ENCODE measurements around the gene CEP112.

CEP112 gene

DNA sequence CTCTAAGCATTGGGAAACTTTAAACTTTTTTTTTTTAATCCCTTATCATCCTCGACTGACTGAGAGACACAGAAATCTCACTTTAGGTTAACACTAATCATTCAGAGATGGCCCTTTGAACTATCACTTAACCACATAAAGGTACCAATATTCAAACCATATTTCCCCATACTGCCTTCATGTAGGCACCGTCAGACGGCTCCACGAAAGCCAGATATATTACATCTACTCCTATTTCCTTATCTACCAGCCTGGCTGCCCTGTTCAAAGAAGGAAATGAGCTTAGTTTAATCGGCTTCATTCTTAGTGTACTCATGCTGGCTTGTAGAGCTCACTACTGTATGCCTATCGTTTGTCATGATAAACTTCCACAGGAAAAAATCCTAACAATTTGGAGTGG is 270.9 kb downstream of the CEP112 start:
- DNase-seq: no peak

DNA sequence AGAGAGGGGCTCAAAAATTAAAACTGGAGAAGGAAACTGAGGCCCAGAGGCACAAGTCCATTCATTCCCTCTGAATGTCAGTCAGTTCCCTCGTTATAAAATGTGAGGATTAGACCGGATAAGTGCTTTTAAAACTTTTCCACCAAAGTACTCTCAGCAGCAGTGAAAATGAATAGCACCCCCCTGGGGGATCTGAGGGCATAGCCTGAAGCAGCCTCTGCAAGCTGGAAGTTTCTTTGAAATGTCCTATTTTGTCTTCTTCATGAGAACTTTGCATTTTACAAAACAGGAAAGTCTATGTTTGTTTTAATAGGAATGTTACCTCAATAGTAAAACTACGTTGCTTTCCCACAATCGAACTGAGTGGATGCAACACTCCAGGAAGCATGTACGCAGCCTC is 273.0 kb downstream of the CEP112 start:
- no peak for DNase-seq

DNA sequence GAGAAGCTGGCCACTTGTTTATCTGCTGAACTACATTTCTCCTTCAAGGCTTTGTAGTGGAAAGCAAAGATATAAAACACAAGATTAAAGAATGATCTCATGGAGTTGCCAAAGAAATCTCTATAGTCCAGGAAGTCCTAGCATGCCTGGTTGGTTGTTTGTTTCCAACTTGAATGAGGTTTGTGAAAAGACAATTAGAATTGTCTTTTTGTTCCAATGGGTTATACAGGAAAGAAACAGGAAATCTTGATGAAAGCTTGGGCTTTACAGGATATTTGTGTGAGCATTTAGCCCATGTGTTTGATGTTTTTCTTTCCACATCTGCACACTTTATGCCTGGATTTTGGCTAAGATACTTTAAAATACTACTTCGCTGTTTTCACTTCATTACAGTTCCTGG is 273.4 kb downstream of the CEP112 start:
- DNase-seq: no peak

DNA sequence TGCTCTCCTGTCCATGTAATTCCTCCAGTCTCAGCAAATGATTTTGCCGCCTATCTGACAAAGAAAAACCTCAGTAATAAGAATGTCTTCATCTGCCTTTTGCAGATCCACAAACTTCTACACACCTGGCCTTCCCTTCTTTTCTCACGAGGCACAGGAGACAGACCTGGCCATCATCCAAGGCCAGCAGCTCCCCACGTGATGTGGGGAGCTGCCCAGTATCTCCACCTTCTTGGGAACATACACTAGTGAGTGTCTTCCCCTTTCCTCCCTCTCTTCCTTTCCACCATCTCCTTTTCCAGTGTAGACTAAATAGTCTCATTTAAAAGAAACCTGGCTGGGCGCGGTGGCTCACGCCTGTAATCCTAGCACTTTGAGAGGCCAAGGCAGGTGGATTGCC is 274.4 kb downstream of the CEP112 start:
- no peak for DNase-seq

DNA sequence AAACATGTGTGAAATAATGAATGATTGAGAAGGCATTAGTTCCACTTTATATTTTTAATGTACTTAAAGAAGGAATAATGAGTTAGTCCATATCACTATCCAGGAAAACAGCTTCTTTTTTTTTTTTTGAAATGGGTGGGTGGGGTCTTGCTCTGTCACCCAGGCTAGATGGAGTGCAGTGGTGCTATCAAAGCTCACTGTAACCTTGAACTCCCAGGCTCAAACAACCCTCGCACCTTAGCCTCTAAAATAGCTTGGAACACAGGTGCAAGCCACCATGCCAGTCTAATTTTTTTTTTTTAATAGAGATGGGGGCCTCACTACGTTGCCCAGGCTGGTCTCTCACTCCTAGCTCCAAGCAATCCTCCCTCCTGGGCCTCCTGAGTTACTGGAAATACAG is 275.5 kb downstream of the CEP112 start:
- no peak for DNase-seq

DNA sequence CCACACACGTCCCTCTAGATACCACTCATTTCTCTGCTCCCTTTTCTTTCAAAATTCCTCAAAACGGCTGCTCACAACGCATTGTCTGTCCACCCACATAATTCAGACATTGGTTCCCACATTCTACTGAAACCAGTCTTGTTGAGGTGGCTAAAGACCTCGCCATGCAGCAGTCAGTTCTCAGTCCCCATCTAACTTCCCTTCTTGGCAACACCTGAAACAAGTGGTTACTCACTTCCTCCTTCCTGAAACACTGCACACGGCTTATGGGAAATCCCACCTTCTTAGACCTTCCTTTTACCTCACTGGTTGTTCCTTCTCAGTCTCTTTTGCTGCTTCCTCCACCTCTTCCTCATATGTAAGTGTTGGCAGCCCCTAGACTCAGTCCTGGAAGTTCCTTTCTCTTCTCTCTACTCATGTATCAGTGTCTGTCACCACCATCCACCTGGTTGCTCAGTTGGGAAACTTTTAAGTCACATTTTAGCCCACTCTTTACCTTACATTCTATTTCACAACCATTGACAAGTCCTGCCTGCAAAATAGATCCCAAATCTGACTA is 277.1 kb downstream of the CEP112 start:
- DNase-seq: no peak

DNA sequence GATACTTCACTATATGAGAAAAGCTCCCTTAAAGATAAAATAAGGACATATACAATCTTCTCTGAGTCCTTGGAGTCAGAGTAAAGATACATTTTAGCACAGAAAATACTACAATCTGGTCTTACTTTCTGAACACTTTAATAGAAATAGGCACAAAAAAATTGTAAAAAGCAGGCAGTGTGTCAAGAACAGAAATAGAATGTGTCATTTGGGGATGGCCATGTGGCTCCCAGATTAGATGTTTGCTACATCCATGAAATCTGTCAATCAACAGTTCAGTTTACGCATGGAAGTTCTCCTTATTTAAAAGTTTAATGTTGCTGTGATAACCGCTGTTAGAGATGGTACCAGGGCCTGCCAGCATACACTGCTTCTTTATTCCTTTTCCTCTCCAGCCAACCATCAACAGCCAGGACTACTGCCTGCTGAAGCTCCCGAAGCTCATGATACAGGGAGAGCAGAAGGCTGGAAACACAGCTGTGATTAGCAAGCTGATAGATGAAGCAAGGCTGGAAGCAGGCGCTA is 278.5 kb downstream of the CEP112 start:
- no peak for DNase-seq

DNA sequence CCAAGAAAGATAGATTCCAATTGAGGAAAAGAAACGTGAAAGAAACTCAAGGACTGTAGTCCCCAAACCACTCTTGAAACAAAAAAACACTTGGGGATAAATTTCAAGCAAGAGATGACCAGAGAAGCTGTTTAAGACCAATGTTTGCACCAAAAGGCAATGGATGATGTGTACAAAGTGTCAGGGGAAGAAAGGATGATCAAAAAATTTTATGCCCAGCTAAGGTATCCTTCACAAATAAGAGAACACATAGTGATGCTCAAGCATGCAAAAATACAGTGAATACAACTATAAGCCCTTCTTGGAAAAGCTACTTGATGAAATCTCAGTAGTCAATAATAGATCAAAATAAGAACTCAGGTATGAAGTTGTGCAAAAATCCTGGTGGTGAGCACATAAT is 281.1 kb downstream of the CEP112 start:
- DNase-seq: no peak

DNA sequence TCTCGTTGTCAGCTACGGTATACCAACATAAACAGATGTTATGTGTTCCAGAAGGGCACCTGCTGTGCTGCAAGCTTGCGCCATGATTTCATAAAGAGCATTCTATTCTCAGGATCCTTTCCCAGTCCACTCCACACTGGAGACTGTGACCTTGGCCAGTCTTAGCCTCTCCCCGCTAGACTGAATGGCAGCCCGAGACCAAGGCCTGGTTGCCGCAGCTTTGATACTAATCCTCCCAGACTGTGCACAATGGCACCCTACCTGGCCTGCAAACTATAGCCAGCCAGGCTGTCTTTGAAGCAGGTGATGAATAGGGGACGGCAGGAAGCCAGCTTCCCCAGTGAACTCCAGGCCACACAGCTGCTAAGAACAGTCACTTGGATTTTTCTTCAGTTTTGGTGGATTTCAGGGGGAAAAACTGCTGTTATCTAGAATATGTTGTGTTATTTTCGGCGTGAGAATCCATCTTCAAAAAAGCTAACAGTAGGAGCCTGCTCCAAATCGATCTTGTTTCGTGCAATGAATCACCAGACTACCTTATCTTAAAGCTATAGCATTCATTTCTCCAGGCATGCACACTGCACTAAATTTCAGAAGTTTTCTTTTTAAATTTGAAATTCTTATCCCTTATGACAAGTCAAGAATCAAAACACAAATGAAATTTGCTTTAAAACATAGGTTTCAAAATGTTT is 289.0 kb downstream of the CEP112 start:
- no peak for DNase-seq

DNA sequence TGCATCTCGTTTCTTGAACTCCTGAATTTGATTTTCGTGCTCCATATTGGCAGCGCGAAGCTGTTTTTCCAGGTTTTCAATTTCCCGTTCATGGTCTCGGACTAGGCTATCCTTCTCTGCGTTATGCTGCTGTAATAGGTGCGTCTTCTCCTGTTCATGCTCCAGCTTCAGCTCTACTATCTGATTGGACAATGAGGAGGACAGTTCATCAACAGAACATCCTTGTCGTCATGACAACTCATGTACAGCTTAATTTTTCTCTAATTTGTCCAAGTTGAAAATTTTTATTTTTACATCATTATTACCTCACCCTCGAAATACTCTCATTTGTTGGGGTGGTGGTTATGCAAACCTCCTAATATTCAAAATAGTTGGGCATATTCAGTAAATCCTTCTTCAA is 289.8 kb downstream of the CEP112 start:
- no peak for DNase-seq

DNA sequence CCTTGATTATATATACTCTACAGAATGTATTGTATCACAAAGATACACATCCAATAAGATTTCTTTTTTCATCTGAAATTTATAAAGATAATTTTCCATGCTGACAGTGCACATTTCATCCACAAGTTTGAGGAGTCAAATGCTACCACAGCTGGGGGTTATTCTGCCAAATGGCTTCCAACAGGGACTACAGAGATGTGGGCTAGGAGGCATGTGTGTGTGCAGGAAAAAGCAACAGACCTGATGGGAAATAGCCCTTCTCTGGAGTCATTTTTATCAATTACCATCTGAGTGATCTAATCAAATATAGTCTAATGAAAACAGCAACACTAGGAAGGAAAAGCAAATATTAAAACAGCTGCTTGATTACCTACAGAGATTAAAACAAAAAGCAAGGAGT is 290.5 kb downstream of the CEP112 start:
- DNase-seq: no peak

DNA sequence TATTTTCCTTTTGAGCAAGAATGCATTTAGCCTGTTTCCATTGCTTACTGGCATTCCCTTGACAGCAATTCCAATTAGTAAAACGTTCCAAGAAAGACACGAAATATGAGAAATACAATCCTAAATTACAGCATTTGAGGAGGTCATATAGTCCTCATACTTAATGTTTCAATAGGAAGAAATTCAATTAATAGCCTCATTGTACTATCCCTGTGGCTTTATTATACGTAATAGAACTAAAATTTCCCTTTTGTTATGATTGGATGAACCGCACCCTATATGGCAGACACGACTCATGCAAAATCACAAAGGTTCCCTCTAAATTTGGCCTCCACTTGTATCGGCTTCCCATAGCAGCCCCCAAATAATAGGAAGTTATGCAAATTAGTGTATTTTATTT is 291.7 kb downstream of the CEP112 start:
- DNase-seq: no peak

DNA sequence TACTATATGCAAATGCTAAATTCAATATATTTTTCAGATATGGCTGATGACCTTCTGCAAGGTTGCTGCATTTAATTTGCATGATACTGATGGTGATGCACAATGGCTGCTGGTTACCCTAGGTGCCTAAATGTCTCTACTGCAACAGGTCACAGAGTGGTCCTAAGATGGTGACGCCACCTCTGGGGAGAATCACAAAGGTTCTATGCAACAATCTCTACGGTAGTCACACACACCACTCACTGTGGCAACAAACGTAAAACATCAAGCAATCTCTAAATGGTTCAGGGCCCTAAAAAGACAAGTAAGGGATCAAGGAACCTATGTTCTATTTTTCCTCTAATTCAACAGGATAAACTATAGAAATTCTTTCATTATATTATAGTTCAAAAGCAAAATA is 293.3 kb downstream of the CEP112 start:
- DNase-seq: no peak

DNA sequence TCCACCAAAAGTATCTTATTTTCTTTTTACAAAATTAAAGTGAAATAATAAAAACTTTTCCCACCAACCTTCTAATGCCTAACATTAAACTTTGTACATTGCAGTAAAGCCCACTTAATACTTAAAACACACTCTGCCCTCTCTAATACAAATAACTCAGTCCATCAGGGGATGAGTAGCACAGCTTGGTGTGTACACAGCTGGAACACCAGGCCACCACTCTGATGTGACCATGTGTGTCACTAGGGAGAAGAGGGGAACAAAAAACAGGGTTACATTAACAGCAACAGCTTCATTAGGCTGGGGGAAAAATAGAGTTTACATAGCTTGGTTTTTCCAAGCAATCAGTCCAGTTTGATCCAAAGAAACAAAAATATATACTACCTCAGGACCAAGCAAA is 295.0 kb downstream of the CEP112 start:
- DNase-seq: no peak

DNA sequence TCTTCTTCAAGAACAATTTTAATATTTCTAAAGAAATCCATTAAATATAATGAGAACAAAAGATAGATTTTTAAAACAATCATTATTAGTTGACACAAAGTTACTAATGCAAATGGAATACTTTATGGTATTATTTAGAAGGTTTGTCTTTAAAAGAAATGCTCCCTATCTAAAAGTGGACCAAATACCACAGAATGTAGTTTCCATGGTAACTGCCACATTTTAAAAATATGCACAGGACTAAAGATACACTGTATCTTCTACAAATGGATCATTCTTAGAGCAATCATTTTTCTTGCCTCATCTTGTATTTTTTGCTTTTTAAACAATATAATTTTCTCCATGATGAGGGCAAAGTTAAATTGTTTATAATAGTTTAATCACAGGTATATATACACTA is 296.0 kb downstream of the CEP112 start:
- DNase-seq: no peak

DNA sequence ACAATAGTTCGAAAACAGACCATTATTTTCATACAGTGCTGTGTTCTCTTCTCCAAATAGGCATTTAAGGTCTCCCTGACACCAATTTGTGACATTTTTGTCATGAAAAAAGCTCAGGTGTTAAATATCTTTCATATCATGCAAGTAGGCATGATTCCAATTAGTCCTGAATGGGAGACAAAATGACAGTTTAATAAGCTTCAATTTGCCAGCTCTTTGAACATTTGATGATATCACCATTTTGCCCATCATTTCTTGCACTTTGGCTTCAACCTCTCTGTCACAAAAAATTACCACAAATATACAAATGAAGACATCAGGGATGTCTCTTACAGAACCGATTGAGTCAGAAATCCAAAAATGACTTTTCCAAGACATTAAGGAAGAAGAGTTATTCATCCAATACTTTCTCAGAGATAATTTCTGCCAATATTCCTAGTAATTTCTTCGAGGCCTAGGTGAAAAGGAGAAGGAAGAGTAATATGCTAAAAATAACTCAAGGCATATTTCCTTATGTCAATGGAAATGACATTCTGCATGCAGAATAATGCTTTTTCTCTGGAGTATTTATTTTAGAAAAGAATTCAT is 298.1 kb downstream of the CEP112 start:
- DNase-seq: no peak

DNA sequence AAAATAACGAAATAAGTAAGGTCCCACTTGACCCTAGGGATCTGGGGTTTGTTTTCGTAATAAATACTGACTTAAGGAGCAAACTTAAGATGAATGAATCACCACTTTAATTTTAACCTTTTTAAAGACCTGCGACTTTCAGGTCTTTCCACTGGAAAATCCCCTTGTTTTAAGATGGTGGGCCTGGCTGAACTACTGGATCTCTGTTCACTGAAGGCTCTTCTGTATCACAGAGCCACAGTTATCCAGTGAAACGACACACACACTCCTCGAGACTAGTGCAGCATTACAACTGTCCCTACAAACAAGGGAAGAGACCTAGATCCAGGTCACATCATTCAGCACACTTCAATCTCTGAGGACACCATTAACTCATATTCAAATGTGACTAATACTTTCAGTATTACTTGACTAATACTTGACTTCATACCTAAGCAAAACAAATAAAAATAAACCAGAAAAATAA is 299.0 kb downstream of the CEP112 start:
- DNase-seq: no peak

DNA sequence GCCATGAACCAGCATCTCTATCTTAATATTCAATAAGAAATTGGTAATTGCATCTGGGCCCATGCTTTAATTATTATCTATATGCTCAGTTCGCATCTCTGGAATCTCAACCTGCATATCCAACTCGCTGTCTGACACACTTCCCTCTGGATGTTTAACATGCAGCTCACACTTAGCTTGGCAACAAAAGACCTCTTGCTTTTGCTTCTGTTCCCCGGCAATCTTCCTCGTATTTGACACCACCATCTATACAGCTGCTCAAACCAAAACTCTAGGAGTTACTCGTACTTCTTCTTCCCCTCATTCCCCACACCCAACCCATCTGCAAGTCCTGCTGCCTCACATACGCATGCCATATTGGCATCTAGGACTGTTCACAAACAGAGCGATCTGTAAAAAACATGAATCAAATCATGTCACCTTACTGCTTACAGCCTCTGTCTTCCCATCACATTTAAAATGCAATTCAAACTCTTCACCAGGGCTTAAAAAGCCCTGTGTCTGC is 300.6 kb downstream of the CEP112 start:
- no peak for DNase-seq

DNA sequence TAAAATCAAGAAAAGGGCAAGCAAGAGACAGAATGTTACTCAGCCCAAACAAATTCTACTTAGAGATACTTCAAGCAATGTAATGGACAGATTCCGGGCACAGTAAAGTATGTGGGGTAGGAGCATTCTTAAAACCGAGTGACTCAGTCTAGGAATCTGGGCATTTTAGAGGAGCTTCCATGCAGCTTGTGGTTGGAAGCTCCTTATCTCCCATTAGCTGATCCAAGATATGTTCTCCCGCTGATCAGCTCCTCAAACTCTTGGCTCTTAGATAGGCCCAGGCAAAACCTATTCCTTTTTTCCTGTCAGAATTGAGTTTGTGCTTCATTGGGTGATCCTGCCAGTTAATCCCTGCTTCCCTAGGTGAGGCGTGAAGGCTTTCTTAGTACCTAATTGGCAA is 303.3 kb downstream of the CEP112 start:
- no peak for DNase-seq

DNA sequence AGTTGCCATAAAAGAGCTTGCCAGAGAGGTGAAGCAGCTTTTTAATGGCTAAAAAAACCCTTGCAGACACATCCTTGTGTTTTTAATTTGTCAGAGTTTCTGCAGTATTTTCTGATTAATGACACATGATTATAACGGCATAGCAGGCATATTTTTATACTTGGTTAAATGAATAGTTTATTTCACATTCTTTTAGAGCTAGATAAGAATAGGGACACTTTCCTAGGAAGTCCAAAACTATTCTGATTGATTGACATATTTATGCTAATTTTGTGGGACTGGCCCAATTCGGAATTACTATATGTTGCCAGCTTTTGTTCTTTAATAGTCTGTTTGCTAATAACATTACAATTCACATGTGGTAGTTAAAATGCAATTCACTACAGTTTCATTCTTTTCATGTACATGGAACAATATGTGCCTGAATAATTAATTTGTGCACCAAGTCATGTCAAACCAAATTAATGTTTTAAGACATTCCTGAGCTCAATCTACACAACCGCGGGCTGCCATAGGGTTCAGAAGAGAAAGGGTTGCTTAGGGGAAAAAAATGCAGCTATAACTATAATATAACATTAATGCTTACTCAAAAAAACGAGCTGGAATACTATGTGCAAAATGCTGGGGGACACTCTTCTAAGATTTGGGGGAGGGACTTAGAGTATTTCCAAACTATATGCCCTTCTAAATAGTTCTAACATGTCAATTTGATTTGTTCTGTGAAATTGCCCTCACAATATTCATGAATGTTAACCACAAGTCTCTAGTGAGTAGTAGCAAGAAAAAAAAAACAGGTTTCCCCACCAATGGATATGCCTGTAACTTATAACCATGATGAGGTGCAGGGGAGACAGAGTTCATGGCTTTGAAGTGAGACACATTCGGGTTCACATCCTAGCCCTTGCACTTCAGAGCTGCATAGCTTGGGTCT is 305.4 kb downstream of the CEP112 start:
- no peak for DNase-seq

DNA sequence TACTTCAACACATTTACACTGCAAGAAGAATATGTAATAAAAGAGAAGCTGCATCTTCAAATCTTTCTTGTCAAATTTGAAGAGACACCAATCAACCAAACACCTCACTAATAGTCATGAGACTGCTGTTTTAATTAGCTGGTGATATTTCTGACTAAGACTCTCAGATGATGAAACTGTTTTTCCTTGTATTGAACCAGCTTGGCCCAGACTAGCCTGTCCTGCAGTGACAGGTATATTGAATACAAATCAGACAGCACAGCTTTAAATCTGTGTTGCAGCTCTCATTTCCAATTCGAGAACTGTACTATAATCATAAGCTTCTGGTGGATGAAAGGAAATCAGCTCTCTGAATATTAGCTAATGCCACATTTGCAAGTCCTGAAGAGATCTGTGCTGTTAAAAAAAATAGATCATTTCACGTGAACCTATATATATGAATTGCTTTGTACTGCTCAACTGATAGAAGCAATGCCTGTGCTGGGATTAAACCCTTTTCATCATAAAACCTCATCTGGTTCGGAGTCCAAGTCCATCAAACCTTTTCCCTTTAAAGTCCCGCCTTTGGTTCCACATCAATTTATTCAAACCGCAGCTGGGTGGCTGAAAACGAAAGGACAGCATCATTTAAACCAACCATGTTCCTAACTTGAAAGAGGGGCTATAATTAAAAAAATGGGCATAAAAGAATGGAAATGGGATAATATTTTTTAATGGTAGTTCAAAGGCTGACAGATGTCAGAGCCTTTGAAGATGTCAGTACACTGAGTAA is 306.2 kb downstream of the CEP112 start:
- no peak for DNase-seq

DNA sequence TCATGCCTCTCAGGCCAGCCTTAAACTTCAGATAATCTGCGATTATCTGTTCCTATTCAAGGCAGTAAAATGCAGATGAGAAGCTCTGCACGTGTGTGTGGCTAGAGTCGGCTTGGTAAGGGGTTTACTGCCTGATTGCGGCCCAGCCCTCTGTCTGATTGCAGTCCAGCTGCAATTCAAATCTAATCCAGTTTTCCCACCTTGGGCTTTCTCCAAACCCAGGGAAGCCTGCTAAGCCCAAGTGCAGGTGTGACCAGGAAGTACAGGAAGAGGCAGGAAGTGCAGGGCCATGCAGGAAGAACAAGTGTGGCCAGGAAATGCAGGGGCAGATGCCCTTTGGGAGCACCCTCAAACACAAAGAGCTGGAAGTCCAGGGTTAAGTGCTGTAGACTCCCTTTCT is 314.9 kb downstream of the CEP112 start:
- no peak for DNase-seq
